ENCODE data around the gene RUNX1.

RUNX1 gene

DNA sequence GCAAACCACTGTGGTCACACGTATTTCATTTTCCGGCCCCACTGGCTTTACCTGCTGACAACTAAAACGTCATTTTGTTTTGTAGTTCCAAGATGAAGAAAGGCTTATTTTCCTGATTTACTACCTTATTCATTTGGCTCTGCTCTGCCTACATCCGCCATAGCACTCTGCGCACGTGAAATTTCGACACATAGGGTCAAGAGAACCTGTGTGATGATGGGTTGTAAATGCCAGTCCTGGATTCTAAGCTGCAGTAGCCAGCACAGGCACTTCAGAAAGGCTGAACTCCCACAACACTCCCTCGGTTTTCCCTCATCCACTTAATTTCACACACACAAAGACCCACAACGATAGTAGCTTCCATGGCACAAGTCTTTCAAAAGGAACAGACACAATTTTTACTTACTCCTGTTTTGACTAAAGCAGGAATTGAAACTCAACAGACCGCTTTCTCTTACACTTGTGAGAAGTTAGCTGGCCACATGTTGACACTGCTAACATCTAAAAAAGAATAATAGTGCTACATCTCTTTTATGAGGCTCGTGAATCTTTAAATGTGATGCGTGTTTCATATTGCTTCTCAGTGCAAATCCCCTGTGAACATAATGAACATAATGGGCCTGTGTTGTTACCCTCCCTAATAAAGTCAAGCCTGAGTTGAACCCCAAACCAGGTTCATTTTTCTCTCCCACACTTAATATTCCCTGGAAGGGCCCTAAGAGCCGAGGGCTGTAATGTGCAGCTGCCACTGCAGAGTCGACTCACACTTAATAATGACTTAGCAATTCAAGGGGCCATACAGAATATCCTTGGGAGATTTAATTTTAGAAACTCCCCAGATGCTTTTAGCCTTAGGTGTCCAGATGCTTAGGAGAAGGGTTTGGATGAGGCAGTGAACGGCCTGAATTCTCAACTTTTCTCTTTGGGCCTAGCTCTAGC lies 1.5 kb upstream of the RUNX1 start:
- no peak overlapping the region for H3K4me3 ChIP-seq (ENCODE audit: low read depth, low read length)
- no peaks in the 10 kb centered on the region for H3K4me1 ChIP-seq
- TF ChIP-seq, protein P1, sequence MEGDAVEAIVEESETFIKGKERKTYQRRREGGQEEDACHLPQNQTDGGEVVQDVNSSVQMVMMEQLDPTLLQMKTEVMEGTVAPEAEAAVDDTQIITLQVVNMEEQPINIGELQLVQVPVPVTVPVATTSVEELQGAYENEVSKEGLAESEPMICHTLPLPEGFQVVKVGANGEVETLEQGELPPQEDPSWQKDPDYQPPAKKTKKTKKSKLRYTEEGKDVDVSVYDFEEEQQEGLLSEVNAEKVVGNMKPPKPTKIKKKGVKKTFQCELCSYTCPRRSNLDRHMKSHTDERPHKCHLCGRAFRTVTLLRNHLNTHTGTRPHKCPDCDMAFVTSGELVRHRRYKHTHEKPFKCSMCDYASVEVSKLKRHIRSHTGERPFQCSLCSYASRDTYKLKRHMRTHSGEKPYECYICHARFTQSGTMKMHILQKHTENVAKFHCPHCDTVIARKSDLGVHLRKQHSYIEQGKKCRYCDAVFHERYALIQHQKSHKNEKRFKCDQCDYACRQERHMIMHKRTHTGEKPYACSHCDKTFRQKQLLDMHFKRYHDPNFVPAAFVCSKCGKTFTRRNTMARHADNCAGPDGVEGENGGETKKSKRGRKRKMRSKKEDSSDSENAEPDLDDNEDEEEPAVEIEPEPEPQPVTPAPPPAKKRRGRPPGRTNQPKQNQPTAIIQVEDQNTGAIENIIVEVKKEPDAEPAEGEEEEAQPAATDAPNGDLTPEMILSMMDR (IDR thresholded peaks at IDR 0.05), result no peak
- H3K79me2 ChIP-seq, result no peaks in the 10 kb centered on the region
- H3K4me2 ChIP-seq (ENCODE audit: low read length), result no peak overlapping the region
- no peaks in the 10 kb centered on the region for H3K27me3 ChIP-seq (ENCODE audit: control insufficient read depth, insufficient read depth, low read length)
- H3K9ac ChIP-seq, result no peak overlapping the region
- no peaks in the 10 kb centered on the region for H3K9me3 ChIP-seq (ENCODE audit: control insufficient read depth, low read length)
- H3K36me3 ChIP-seq (ENCODE audit: control insufficient read depth, insufficient read depth, low read length), result no peaks in the 10 kb centered on the region
- H3K27ac ChIP-seq, result no peak overlapping the region
- H2AFZ ChIP-seq, result no peak overlapping the region

DNA sequence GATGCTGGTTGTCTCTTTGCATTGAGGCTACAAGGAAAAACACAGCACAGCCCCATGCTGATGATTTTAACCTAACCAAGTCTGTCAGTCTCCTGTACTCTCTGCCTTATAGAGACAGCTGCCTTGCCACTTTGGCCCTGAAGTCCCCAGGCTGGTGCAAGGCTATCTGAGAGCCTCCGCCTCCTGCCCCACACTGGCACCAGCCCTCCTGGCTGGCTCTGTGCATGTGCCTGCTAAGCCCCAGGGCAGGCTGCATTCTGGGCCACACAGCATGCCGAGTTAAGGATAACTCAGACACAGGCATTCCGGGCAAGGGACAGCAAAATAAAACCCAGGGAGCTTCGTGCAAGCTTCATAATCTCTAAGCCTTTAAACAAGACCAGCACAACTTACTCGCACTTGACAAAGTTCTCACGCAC lies 910 bp downstream of the RUNX1 start:
- H3K27ac ChIP-seq, result no peak overlapping the region
- H3K27me3 ChIP-seq (ENCODE audit: control insufficient read depth, insufficient read depth, low read length), result no peaks in the 10 kb centered on the region
- H3K9me3 ChIP-seq (ENCODE audit: control insufficient read depth, low read length), result no peaks in the 10 kb centered on the region
- no peaks in the 10 kb centered on the region for H3K4me1 ChIP-seq
- no peak overlapping the region for H3K4me3 ChIP-seq (ENCODE audit: low read depth, low read length)
- H3K9ac ChIP-seq, result no peak overlapping the region
- H3K4me2 ChIP-seq (ENCODE audit: low read length), result no peak overlapping the region
- H2AFZ ChIP-seq, result no peak overlapping the region
- no peaks in the 10 kb centered on the region for H3K36me3 ChIP-seq (ENCODE audit: control insufficient read depth, insufficient read depth, low read length)
- H3K79me2 ChIP-seq, result no peaks in the 10 kb centered on the region
- TF ChIP-seq, protein P1 (IDR thresholded peaks at IDR 0.05), result no peak

DNA sequence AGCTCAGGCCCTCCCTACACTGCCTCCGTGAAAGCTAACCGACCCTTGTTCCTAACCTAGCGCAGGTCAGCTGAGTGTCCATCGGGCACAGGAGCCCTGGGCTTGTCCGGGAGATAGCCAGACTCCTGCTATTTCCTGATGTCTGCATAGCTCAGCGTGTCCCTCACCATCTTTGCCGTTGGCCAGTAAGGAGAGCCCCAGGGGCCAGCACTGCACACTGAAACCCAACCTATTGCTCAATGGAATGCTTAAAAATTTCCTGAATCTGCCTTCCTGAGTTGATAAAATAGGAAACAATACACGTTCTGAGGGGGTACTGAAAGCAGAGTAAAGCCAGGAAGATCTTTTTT lies 2.2 kb downstream of the RUNX1 start:
- no peaks in the 10 kb centered on the region for H3K79me2 ChIP-seq
- TF ChIP-seq, protein P1 (IDR thresholded peaks at IDR 0.05), result no peak
- no peak overlapping the region for H3K4me3 ChIP-seq (ENCODE audit: low read depth, low read length)
- H3K9me3 ChIP-seq (ENCODE audit: control insufficient read depth, low read length), result no peaks in the 10 kb centered on the region
- no peak overlapping the region for H3K27ac ChIP-seq
- H2AFZ ChIP-seq, result no peak overlapping the region
- H3K27me3 ChIP-seq (ENCODE audit: control insufficient read depth, insufficient read depth, low read length), result no peaks in the 10 kb centered on the region
- no peaks in the 10 kb centered on the region for H3K4me1 ChIP-seq
- no peak overlapping the region for H3K9ac ChIP-seq
- no peak overlapping the region for H3K4me2 ChIP-seq (ENCODE audit: low read length)
- no peaks in the 10 kb centered on the region for H3K36me3 ChIP-seq (ENCODE audit: control insufficient read depth, insufficient read depth, low read length)

DNA sequence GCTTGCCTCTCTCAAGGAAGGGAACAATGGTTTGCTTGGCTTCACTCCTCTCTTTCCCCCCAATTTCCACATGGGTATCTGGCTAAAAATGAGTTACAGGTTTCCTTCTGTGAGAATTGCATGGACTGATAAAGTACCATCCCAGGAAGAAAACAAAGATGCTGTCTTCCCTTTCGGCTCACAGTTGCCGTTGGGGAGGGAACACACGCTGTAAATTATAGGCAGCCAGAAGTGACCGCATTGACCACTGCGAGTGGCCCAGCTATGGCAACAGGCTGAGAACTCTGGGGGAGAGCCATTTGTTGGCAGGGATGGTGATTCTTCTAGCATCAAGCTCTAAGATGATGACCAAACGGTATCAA lies 2.9 kb downstream of the RUNX1 start:
- Histone ChIP-seq H3K27me3 (ENCODE audit: control insufficient read depth, insufficient read depth, low read length) (no peaks in the 10 kb centered on the region), H3K36me3 (ENCODE audit: control insufficient read depth, insufficient read depth, low read length) (no peaks in the 10 kb centered on the region), H3K4me1 (no peaks in the 10 kb centered on the region), H3K9ac (no peak overlapping the region), H3K79me2 (no peaks in the 10 kb centered on the region), H3K27ac (no peak overlapping the region), H3K4me2 (ENCODE audit: low read length) (no peak overlapping the region), H3K9me3 (ENCODE audit: control insufficient read depth, low read length) (no peaks in the 10 kb centered on the region), H3K4me3 (ENCODE audit: low read depth, low read length) (no peak overlapping the region), H2AFZ (no peak overlapping the region)
- TF ChIP-seq, protein P1 (IDR thresholded peaks at IDR 0.05), result no peak
